ENCODE data around the gene PDE4B.

- TF ChIP-seq CTCF (IDR thresholded peaks at IDR 0.05) (no peak), POLR2A (IDR thresholded peaks at IDR 0.05) (no peak)
Observed at GRCh38 chr1:66350001-66350547, 557.4 kb downstream of the PDE4B start.

Data from body of pancreas (tissue), 4 donors.